HCT116 (cell line): Measurements from ENCODE around the gene TPX2.

Experiments
- CTCF ChIP-seq, 3 experiments: fragments of 200-600 bp in 1 of 3; sonication (generic) in 1 of 3; IDR thresholded peaks in 2 of 3; conservative IDR thresholded peaks in 1 of 3; 2 replicates each; pipeline ENCODE4 v1.5.1; 2012 to 2017; ENCODE audit warnings: low read depth in 2 of 3, low read length in 2 of 3, antibody characterized with exemption in 1 of 3, borderline replicate concordance in 1 of 3, control low read depth in 1 of 3, mild to moderate bottlenecking in 1 of 3, mixed read lengths in 1 of 3, mixed run types in 1 of 3, moderate library complexity in 1 of 3; ENCODE audit not compliant: insufficient read depth in 1 of 3
- POLR2A ChIP-seq: IDR thresholded peaks from 2 replicates; pipeline ENCODE4 v1.7.0; 2011; ENCODE audit warnings: borderline replicate concordance; ENCODE audit not compliant: insufficient read depth, insufficient read length; ENCODE audit errors: extremely low read depth
- RAD21 ChIP-seq: IDR thresholded peaks from 2 replicates; pipeline ENCODE4 v1.6.1; 2012; ENCODE audit warnings: low read depth, mild to moderate bottlenecking
- SIN3A ChIP-seq: IDR thresholded peaks from 2 replicates; pipeline ENCODE4 v1.6.1; 2012; ENCODE audit warnings: low read depth
- ZNF274 ChIP-seq: fragments of 200-500 bp; sonication (Bioruptor generic); IDR thresholded peaks from 2 replicates; pipeline ENCODE4 v1.6.1; 2014; ENCODE audit warnings: mild to moderate bottlenecking, low read depth, low read length, inconsistent platforms
- TF ChIP-seq, protein P1 (sequence below): IDR thresholded peaks from 2 replicates; pipeline ENCODE4 v1.6.1; 2012; ENCODE audit warnings: low read depth

DNA sequence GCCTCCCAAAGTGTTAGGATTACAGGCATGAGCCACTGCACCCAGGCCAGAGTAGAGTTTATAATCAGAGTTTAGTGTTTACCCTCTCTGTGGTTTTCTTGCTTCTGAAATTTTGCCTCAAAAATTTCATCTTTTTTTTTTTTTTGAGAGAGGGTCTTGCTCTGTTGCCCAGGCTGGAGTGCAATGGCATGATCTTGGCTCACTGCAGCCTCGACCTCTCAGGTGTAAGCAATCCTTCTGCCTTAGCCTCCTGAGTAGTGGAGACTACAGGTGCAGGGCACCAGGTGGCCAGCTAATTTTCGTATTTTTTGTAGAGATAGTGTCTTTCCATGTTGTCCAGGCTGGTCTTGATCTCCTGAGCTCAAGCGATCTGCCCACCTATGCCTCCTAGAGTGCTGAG, 28.7 kb downstream of the TPX2 start:
- TF ChIP-seq ZNF274 = no peak
- no peak for TF ChIP-seq POLR2A
- TF ChIP-seq CTCF (IDR thresholded peaks at IDR 0.05 in 2 of 3, conservative IDR thresholded peaks at IDR 0.05 in 1 of 3; ENCODE audit: borderline replicate concordance in 1 of 3, insufficient read depth in 1 of 3, low read depth in 2 of 3, low read length in 2 of 3) = no peak
- no peak for TF ChIP-seq RAD21
- TF ChIP-seq SIN3A = no peak
- TF ChIP-seq, protein P1, sequence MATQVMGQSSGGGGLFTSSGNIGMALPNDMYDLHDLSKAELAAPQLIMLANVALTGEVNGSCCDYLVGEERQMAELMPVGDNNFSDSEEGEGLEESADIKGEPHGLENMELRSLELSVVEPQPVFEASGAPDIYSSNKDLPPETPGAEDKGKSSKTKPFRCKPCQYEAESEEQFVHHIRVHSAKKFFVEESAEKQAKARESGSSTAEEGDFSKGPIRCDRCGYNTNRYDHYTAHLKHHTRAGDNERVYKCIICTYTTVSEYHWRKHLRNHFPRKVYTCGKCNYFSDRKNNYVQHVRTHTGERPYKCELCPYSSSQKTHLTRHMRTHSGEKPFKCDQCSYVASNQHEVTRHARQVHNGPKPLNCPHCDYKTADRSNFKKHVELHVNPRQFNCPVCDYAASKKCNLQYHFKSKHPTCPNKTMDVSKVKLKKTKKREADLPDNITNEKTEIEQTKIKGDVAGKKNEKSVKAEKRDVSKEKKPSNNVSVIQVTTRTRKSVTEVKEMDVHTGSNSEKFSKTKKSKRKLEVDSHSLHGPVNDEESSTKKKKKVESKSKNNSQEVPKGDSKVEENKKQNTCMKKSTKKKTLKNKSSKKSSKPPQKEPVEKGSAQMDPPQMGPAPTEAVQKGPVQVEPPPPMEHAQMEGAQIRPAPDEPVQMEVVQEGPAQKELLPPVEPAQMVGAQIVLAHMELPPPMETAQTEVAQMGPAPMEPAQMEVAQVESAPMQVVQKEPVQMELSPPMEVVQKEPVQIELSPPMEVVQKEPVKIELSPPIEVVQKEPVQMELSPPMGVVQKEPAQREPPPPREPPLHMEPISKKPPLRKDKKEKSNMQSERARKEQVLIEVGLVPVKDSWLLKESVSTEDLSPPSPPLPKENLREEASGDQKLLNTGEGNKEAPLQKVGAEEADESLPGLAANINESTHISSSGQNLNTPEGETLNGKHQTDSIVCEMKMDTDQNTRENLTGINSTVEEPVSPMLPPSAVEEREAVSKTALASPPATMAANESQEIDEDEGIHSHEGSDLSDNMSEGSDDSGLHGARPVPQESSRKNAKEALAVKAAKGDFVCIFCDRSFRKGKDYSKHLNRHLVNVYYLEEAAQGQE = no peak
